ENCODE data around the gene KRTAP4-12. TPM values are rescaled to one million over a fixed set of nuclear protein-coding genes. Genes with fewer than 3 reads are reported as not detected.
"Not testable (repeated sequence)": the region's sequence is repeated elsewhere in the genome, so short reads cannot be mapped to it uniquely, and the experiment has no call there.

Gene KRTAP4-12
- total RNA-seq, 4 donors from 2014 or later, result not detected

- Histone ChIP-seq H3K4me1 (no peaks in the 10 kb centered on the region), H3K9me3 (no peaks in the 10 kb centered on the region), H3K4me3 (no peak overlapping the region), H3K36me3 (no peaks in the 10 kb centered on the region), H3K27ac (no peak overlapping the region), H3K27me3 (no peaks in the 10 kb centered on the region)
- no peak for DNase-seq
- TF ChIP-seq POLR2A (IDR thresholded peaks at IDR 0.05) (no peak), CTCF (IDR thresholded peaks at IDR 0.05) (no peak)
- intact Hi-C loops (cut with DNase I; ENCODE audit: low total_unique reads), result no loop called here
These were observed 10.1 kb upstream of the KRTAP4-12 start for GRCh38 chr17:41133880-41134735.

GRCh38 chr17:41131979-41132378 is 8.0 kb upstream of the KRTAP4-12 start:
- Histone ChIP-seq H3K36me3 (no peaks in the 10 kb centered on the region), H3K9me3 (no peaks in the 10 kb centered on the region), H3K4me3 (no peak overlapping the region), H3K27me3 (no peaks in the 10 kb centered on the region), H3K27ac (no peak overlapping the region), H3K4me1 (no peaks in the 10 kb centered on the region)
- DNase-seq, result no peak
- intact Hi-C loops (cut with DNase I; ENCODE audit: low total_unique reads), result no loop called here
- TF ChIP-seq POLR2A (IDR thresholded peaks at IDR 0.05) (no peak), CTCF (IDR thresholded peaks at IDR 0.05) (no peak)

GRCh38 chr17:41127371-41127770 is 3.4 kb upstream of the KRTAP4-12 start:
- Histone ChIP-seq H3K27ac (no peak overlapping the region), H3K9me3 (no peaks in the 10 kb centered on the region), H3K36me3 (no peaks in the 10 kb centered on the region), H3K4me1 (no peaks in the 10 kb centered on the region), H3K4me3 (no peak overlapping the region), H3K27me3 (no peaks in the 10 kb centered on the region)
- intact Hi-C loops (cut with DNase I; ENCODE audit: low total_unique reads), result no loop called here
- no peak for DNase-seq
- TF ChIP-seq POLR2A (IDR thresholded peaks at IDR 0.05) (no peak), CTCF (IDR thresholded peaks at IDR 0.05) (no peak)

- Histone ChIP-seq H3K9me3 (no peaks in the 10 kb centered on the region), H3K36me3 (no peaks in the 10 kb centered on the region), H3K27ac (no peak overlapping the region), H3K27me3 (no peaks in the 10 kb centered on the region), H3K4me3 (no peak overlapping the region), H3K4me1 (no peaks in the 10 kb centered on the region)
- DNase-seq, result no peak
- intact Hi-C loops (cut with DNase I; ENCODE audit: low total_unique reads), result no loop called here
- TF ChIP-seq CTCF (IDR thresholded peaks at IDR 0.05) (no peak), POLR2A (IDR thresholded peaks at IDR 0.05) (no peak)
These were observed 2.4 kb upstream of the KRTAP4-12 start for GRCh38 chr17:41126412-41126811.

GRCh38 chr17:41125064-41125463 is 1.1 kb upstream of the KRTAP4-12 start:
- intact Hi-C loops (cut with DNase I; ENCODE audit: low total_unique reads), result no loop called here
- no peak for TF ChIP-seq POLR2A (IDR thresholded peaks at IDR 0.05)
- TF ChIP-seq CTCF (IDR thresholded peaks at IDR 0.05), result no peak
- H3K4me3 ChIP-seq, result no peak overlapping the region
- no peak for DNase-seq
- H3K4me1 ChIP-seq, result no peaks in the 10 kb centered on the region
- no peaks in the 10 kb centered on the region for H3K36me3 ChIP-seq
- H3K27me3 ChIP-seq, result no peaks in the 10 kb centered on the region
- no peaks in the 10 kb centered on the region for H3K9me3 ChIP-seq
- H3K27ac ChIP-seq, result no peak overlapping the region

- DNase-seq; intact Hi-C loops (cut with DNase I; ENCODE audit: low total_unique reads); H3K4me1 ChIP-seq; H3K27ac ChIP-seq; H3K27me3 ChIP-seq; H3K36me3 ChIP-seq; H3K4me3 ChIP-seq; H3K9me3 ChIP-seq: not testable (repeated sequence)
These were observed 541 bp downstream of the KRTAP4-12 start for GRCh38 chr17:41123292-41123990.
